ENCODE measurements around the gene FDCSP.
"Not testable (repeated sequence)": the region's sequence is repeated elsewhere in the genome, so short reads cannot be mapped to it uniquely, and the experiment has no call there.

DNA sequence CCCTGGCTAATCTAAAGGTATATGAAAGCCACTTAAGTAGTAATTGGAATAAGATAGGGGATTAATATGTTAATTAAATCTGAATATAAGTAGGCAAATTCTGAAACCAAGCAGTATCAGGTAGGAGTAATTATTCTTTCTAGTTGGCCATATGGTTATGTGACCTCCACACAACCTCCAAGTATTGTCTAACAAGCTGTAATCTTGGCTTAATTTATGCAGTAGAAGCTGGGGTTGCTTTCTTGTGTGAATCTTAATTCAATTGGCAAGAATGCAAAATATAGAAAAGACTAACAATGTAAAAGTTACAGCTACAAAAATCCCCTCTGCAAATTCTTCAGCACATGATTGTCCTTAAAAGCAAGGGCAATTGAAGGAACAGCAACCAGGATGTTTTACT is 9.8 kb upstream of the FDCSP start:
- TF ChIP-seq, protein P1, sequence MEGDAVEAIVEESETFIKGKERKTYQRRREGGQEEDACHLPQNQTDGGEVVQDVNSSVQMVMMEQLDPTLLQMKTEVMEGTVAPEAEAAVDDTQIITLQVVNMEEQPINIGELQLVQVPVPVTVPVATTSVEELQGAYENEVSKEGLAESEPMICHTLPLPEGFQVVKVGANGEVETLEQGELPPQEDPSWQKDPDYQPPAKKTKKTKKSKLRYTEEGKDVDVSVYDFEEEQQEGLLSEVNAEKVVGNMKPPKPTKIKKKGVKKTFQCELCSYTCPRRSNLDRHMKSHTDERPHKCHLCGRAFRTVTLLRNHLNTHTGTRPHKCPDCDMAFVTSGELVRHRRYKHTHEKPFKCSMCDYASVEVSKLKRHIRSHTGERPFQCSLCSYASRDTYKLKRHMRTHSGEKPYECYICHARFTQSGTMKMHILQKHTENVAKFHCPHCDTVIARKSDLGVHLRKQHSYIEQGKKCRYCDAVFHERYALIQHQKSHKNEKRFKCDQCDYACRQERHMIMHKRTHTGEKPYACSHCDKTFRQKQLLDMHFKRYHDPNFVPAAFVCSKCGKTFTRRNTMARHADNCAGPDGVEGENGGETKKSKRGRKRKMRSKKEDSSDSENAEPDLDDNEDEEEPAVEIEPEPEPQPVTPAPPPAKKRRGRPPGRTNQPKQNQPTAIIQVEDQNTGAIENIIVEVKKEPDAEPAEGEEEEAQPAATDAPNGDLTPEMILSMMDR (IDR thresholded peaks at IDR 0.05): not testable (repeated sequence)
- TF ChIP-seq EZH2 (IDR thresholded peaks at IDR 0.05; ENCODE audit: borderline replicate concordance, insufficient read depth, low read depth, low read length, poor library complexity, severe bottlenecking): not testable (repeated sequence)
